GM12878 (cell line): ENCODE measurements around the gene ZBTB21. TPM values are rescaled to one million over a fixed set of nuclear protein-coding genes. Genes with fewer than 3 reads are reported as not detected.

Experiments
- ATAC-seq: fragments of 200-7000 bp; cut with Tn5 transposase; 3 replicates; pipeline ENCODE4 v1.9.1; 2020; ENCODE audit warnings: mild to moderate bottlenecking, moderate library complexity
- BruUV-seq: library from RNA; stranded (reverse); fragments of 400-500 nt; replicated peaks from 2 replicates; lab custom pipeline; 2021; lab: Mats Ljungman, UMichigan
- CTCF ChIA-PET: fragments of 300-600 bp; sonication (Branson Sonifier 250); formaldehyde crosslinking; extraction: SDS; loops from one replicate; lab custom pipeline; 2021; ENCODE audit warnings: inconsistent platforms; lab: Yijun Ruan, JAX
- POLR2A ChIA-PET: fragments of 350-600 bp; formaldehyde crosslinking; extraction: SDS; loops from one replicate; lab custom pipeline; 2021; ENCODE audit warnings: inconsistent platforms; lab: Charles Lee
- RAD21 ChIA-PET: fragments of 300-600 bp; sonication (Branson Sonifier 250); formaldehyde crosslinking; loops from one replicate; lab custom pipeline; 2023; ENCODE audit warnings: antibody characterized with exemption; ENCODE audit not compliant: unreplicated experiment; lab: Charles Lee
- SMC1A ChIA-PET: fragments of 300-600 bp; sonication (Branson Sonifier 250); formaldehyde crosslinking; loops from one replicate; lab custom pipeline; 2023; ENCODE audit not compliant: unreplicated experiment, uncharacterized antibody; lab: Charles Lee
- DNase-seq: peaks from one replicate; pipeline ENCODE4 v3.0.0-alpha.2; 2011; ENCODE audit warnings: low read depth, low spot score
- FAIRE-seq: peaks from 3 replicates; lab custom pipeline; 2011; peaks lifted over from hg19 to GRCh38; lab: Jason Lieb, UNC
- H2AFZ ChIP-seq: 2 replicates; pipeline ENCODE4 v1.6.0; 2011; ENCODE audit warnings: low read depth, low read length, control low read depth; ENCODE audit not compliant: control insufficient read depth
- H3K27ac ChIP-seq: 2 replicates; pipeline ENCODE4 v1.5.1; 2011; ENCODE audit warnings: control low read depth; ENCODE audit not compliant: control insufficient read depth, insufficient read depth
- H3K27me3 ChIP-seq, 2 experiments: replicated peaks in 1 of 2; 2 replicates each; pipeline versions ENCODE4 v1.6.0 to v1.6.1; 2011; ENCODE audit warnings: low read length in 1 of 2; ENCODE audit not compliant: control insufficient read depth in 2 of 2, insufficient read depth in 2 of 2
- H3K36me3 ChIP-seq, 2 experiments: 2 replicates each; pipeline ENCODE4 v1.5.1; 2011; ENCODE audit warnings: low read length in 1 of 2; ENCODE audit not compliant: control insufficient read depth in 2 of 2, insufficient read depth in 2 of 2
- H3K4me1 ChIP-seq: 2 replicates; pipeline ENCODE4 v1.6.1; 2011; ENCODE audit warnings: mild to moderate bottlenecking, low read length, moderate library complexity, mixed read lengths; ENCODE audit not compliant: control insufficient read depth, insufficient read depth
- H3K4me2 ChIP-seq: 2 replicates; pipeline ENCODE4 v1.6.0; 2011; ENCODE audit warnings: control low read depth; ENCODE audit not compliant: control insufficient read depth, insufficient read depth
- H3K4me3 ChIP-seq: fragments of 200-600 bp; sonication (generic); 2 replicates; pipeline ENCODE4 v1.5.1; 2016
- H3K79me2 ChIP-seq: 2 replicates; pipeline ENCODE4 v1.6.0; 2011; ENCODE audit warnings: low read length; ENCODE audit not compliant: control insufficient read depth, insufficient read depth
- H3K9ac ChIP-seq: 2 replicates; pipeline ENCODE4 v1.8.0; 2011; ENCODE audit warnings: low read length, control low read depth, mixed read lengths; ENCODE audit not compliant: control insufficient read depth, insufficient read depth
- H3K9me3 ChIP-seq: replicated peaks from 3 replicates; pipeline ENCODE4 v1.5.1; 2011; ENCODE audit warnings: mild to moderate bottlenecking, low read length; ENCODE audit not compliant: control insufficient read depth, insufficient read depth
- H4K20me1 ChIP-seq: 2 replicates; pipeline ENCODE4 v1.6.0; 2011; ENCODE audit not compliant: control insufficient read depth, insufficient read depth
- RAD21 ChIP-seq: IDR thresholded peaks from 2 replicates; pipeline ENCODE4 v1.6.1; 2011; ENCODE audit warnings: mild to moderate bottlenecking, low read depth, low read length, moderate library complexity; ENCODE audit not compliant: insufficient read depth
- RB1 ChIP-seq: fragments of 450-650 bp; formaldehyde crosslinking; IDR thresholded peaks from 2 replicates; pipeline ENCODE4 v1.6.1; 2017; ENCODE audit warnings: mild to moderate bottlenecking, borderline replicate concordance
- SUPT20H ChIP-seq: IDR thresholded peaks from 2 replicates; pipeline ENCODE4 v1.6.1; 2011; ENCODE audit warnings: low read depth, mild to moderate bottlenecking, low read length, moderate library complexity, borderline replicate concordance; ENCODE audit not compliant: control insufficient read depth
- ZNF207 ChIP-seq: fragments of 450-650 bp; IDR thresholded peaks from 2 replicates; pipeline ENCODE4 v1.6.1; 2014; ENCODE audit warnings: antibody characterized with exemption, mild to moderate bottlenecking, borderline replicate concordance
- WGBS: methylation state at CpG from one replicate; pipeline ENCODE4 v1.1.6; 2016; ENCODE audit warnings: low lambda C conversion rate; ENCODE audit not compliant: insufficient replicate concordance, insufficient coverage; ENCODE audit errors: missing lambda C conversion rate; 5-methylcytosine and 5-hydroxymethylcytosine counted together
- in situ Hi-C: fragments of 300-500 bp; cut with MboI; formaldehyde crosslinking; loops from 9 replicates; pipeline ENCODE4 v1.14.3; 2018; ENCODE audit warnings: mixed read lengths
- intact Hi-C: fragments of 100-400 bp; cut with micrococcal nuclease; formaldehyde crosslinking; loops from one replicate; pipeline ENCODE4 v1.14.2; 2022; ENCODE audit not compliant: unreplicated experiment
- polyA plus RNA-seq, 11 experiments: library from polyadenylated mRNA; depleted of rRNA in 4 of 11; unstranded in 6 of 11; stranded (reverse) in 5 of 11; fragments of >200 nt; fragmentation: Nextera tagmentation in 4 of 11; fragmentation: Illumina TruSeq in 1 of 11; extraction: Ambion mirVana in 4 of 11; extraction: Trizol in 1 of 11; gene quantifications; 1 replicate in 1 of 11; 2 replicates in 10 of 11; pipeline versions ENCODE4 v1.2.1 to v1.2.3, GENCODE V29; 2011 to 2016; ENCODE audit warnings: inconsistent platforms in 2 of 11, missing spikeins in 2 of 11, low read depth in 1 of 11
- total RNA-seq, 4 experiments: library from RNA; depleted of rRNA in 3 of 4; stranded (reverse); fragments of >200 nt in 3 of 4; fragmentation: Illumina TruSeq in 1 of 4; extraction: Trizol in 1 of 4; gene quantifications; 2 replicates each; pipeline versions ENCODE4 v1.2.1 to v1.2.3, GENCODE V29; 2013 to 2021

Gene ZBTB21
- total and polyA plus RNA-seq, 10 of the 15 experiments (the other 5 are each of a cell fraction or from before 2014, with no cell fraction given), result 1.8 to 21.6 (median 10.6) TPM

GRCh38 chr21:41962425-41962966 lies 47.7 kb downstream of the ZBTB21 start:
- ATAC-seq, result no peak
- no peak overlapping the region for H3K4me2 ChIP-seq
- ChIA-PET CTCF (no interaction called here), RAD21 (no interaction called here), SMC1A (no interaction called here), POLR2A (interaction anchor here (0.7 kb wide), 2 partner anchors 150 to 195 kb away, joined by 3 to 5 read pairs; no protein-coding TSS in a partner anchor)
- no TSS peak for BruUV-seq
- in situ Hi-C loops (no loop called here), intact Hi-C loops (no loop called here)
- no peak overlapping the region for H2AFZ ChIP-seq
- no peak overlapping the region for H3K9ac ChIP-seq
- no peaks in the 10 kb centered on the region for H3K9me3 ChIP-seq
- 65% methylated on average over 11 of the region's 11 CpGs for WGBS
- H3K4me3 ChIP-seq, result no peak overlapping the region
- peaks cover 2% of the 10 kb centered on the region in 2 experiments; a peak in 3 of 4 replicates for H3K27me3 ChIP-seq
- no peak for FAIRE-seq
- H4K20me1 ChIP-seq, result no peaks in the 10 kb centered on the region
- H3K4me1 ChIP-seq, result no peaks in the 10 kb centered on the region
- H3K36me3 ChIP-seq, result no peaks in the 10 kb centered on the region
- DNase-seq, result no peak
- H3K79me2 ChIP-seq, result no peaks in the 10 kb centered on the region
- TF ChIP-seq ZNF207 (no peak), RAD21 (0 out of 2 replicates have a peak, but pooled peaks have one; percentile 4)
- no peak overlapping the region for H3K27ac ChIP-seq

- ATAC-seq (no peak), DNase-seq (no peak), FAIRE-seq (no peak)
- Histone ChIP-seq H3K4me3 (no peak overlapping the region), H3K9me3 (no peaks in the 10 kb centered on the region), H3K27me3 (peaks cover 2% of the 10 kb centered on the region in 2 experiments; a peak in 3 of 4 replicates), H3K4me2 (no peak overlapping the region), H3K9ac (no peak overlapping the region), H4K20me1 (no peaks in the 10 kb centered on the region), H3K36me3 (no peaks in the 10 kb centered on the region), H3K79me2 (no peaks in the 10 kb centered on the region), H3K27ac (no peak overlapping the region), H2AFZ (no peak overlapping the region), H3K4me1 (peaks cover 4% of the 10 kb centered on the region)
- no TSS peak for BruUV-seq
- in situ Hi-C loops (no loop called here), intact Hi-C loops (no loop called here)
- whole genome bisulfite sequencing, result 0% methylated on average over 7 of the region's 8 CpGs
- CTCF ChIA-PET, result interaction anchor here (1.2 kb wide), 2 partner anchors 38 to 146 kb away, joined by 4 read pairs; no protein-coding TSS in a partner anchor
- SMC1A ChIA-PET, result interaction anchor here (0.6 to 1.4 kb wide), 2 partner anchors 39 to 155 kb away, joined by 3 to 5 read pairs; no protein-coding TSS in a partner anchor
- no peak for TF ChIP-seq SUPT20H
- TF ChIP-seq RB1, result no peak
- RAD21 ChIA-PET, result no interaction called here
- POLR2A ChIA-PET, result interaction anchor here (0.6 kb wide), 1 partner anchor 41 kb away, joined by 3 read pairs; no protein-coding TSS in a partner anchor
Observed at GRCh38 chr21:41961753-41962152, 48.4 kb downstream of the ZBTB21 start.
